ENCODE data around the gene NRG2.

NRG2 gene

GRCh38 chr5:139942243-139942642 lies 100.9 kb downstream of the NRG2 start:
- Histone ChIP-seq H3K36me3 (ENCODE audit: control insufficient read depth, low read length) (no peaks in the 10 kb centered on the region), H3K79me2 (ENCODE audit: control insufficient read depth, low read length) (no peaks in the 10 kb centered on the region), H3K9me2 (replicated peaks; ENCODE audit: control insufficient read depth, low read length) (no peaks in the 10 kb centered on the region), H3K27me3 (ENCODE audit: control insufficient read depth, low read length) (peaks cover 26% of the 10 kb centered on the region), H3F3A (ENCODE audit: control insufficient read depth, insufficient read depth) (no peaks in the 10 kb centered on the region), H3K4me3 (ENCODE audit: low read length) (no peak overlapping the region), H3K4me2 (ENCODE audit: low read length) (no peak overlapping the region), H3K27ac (ENCODE audit: low read depth, low read length) (no peak overlapping the region), H3K4me1 (ENCODE audit: control insufficient read depth, low read length) (no peaks in the 10 kb centered on the region), H3K9me3 (ENCODE audit: control insufficient read depth, insufficient read depth, low read length) (no peaks in the 10 kb centered on the region), H4K20me1 (ENCODE audit: control insufficient read depth, insufficient read depth, low read depth, low read length) (no peaks in the 10 kb centered on the region)
- TF ChIP-seq CTCF (IDR thresholded peaks at IDR 0.05; ENCODE audit: low read depth, low read length, poor library complexity, severe bottlenecking) (no peak), EZH2phosphoT487 (IDR thresholded peaks at IDR 0.05; ENCODE audit: borderline replicate concordance, low read length) (no peak)

DNA sequence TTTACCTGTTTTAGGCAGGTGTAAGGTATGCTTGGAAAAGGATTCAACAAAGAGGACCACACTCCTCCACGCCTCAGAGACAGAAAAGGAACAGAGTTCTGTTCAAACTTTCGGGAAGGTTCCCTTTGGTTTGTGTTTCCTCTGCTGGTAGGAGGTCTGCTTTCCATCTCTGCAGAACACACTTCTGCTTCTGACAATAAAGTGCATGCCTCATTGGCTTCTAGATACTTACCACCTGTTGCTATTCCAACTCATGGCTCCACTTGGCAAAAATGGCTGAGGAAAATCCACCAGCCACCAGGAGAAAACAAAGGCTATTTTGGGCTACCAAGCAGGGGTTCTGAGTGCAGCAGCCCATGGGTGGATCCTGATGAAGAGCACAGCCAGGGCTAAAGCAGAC lies 112.7 kb downstream of the NRG2 start:
- H4K20me1 ChIP-seq (ENCODE audit: control insufficient read depth, insufficient read depth, low read depth, low read length), result no peaks in the 10 kb centered on the region
- no peaks in the 10 kb centered on the region; the same call in 1 of the 2 replicates for H3K9me3 ChIP-seq (ENCODE audit: control insufficient read depth, insufficient read depth, low read length)
- H3K36me3 ChIP-seq (ENCODE audit: control insufficient read depth, low read length), result no peaks in the 10 kb centered on the region
- H3K79me2 ChIP-seq (ENCODE audit: control insufficient read depth, low read length), result no peaks in the 10 kb centered on the region
- no peak overlapping the region for H3K4me2 ChIP-seq (ENCODE audit: low read length)
- H3K27ac ChIP-seq (ENCODE audit: low read depth, low read length), result no peak overlapping the region
- no peak for TF ChIP-seq CTCF (IDR thresholded peaks at IDR 0.05; ENCODE audit: low read depth, low read length, poor library complexity, severe bottlenecking)
- TF ChIP-seq EZH2phosphoT487 (IDR thresholded peaks at IDR 0.05; ENCODE audit: borderline replicate concordance, low read length), result no peak
- H3K9me2 ChIP-seq (replicated peaks; ENCODE audit: control insufficient read depth, low read length), result no peaks in the 10 kb centered on the region
- H3K4me1 ChIP-seq (ENCODE audit: control insufficient read depth, low read length), result no peaks in the 10 kb centered on the region
- no peak overlapping the region for H3K4me3 ChIP-seq (ENCODE audit: low read length)
- H3F3A ChIP-seq (ENCODE audit: control insufficient read depth, insufficient read depth), result no peaks in the 10 kb centered on the region
- H3K27me3 ChIP-seq (ENCODE audit: control insufficient read depth, low read length), result peaks cover 28% of the 10 kb centered on the region

GRCh38 chr5:139926797-139927503 lies 116.1 kb downstream of the NRG2 start:
- TF ChIP-seq CTCF (IDR thresholded peaks at IDR 0.05; ENCODE audit: low read depth, low read length, poor library complexity, severe bottlenecking) (no peak), EZH2phosphoT487 (IDR thresholded peaks at IDR 0.05; ENCODE audit: borderline replicate concordance, low read length) (no peak)
- no peaks in the 10 kb centered on the region for H3K4me1 ChIP-seq (ENCODE audit: control insufficient read depth, low read length)
- no peak overlapping the region for H3K4me3 ChIP-seq (ENCODE audit: low read length)
- H3K9me3 ChIP-seq (ENCODE audit: control insufficient read depth, insufficient read depth, low read length), result no peaks in the 10 kb centered on the region; the same call in 1 of the 2 replicates
- H3K27ac ChIP-seq (ENCODE audit: low read depth, low read length), result no peak overlapping the region
- H3F3A ChIP-seq (ENCODE audit: control insufficient read depth, insufficient read depth), result no peaks in the 10 kb centered on the region
- H3K36me3 ChIP-seq (ENCODE audit: control insufficient read depth, low read length), result no peaks in the 10 kb centered on the region
- H3K9me2 ChIP-seq (replicated peaks; ENCODE audit: control insufficient read depth, low read length), result no peaks in the 10 kb centered on the region
- H3K27me3 ChIP-seq (ENCODE audit: control insufficient read depth, low read length), result peaks cover 43% of the 10 kb centered on the region
- H4K20me1 ChIP-seq (ENCODE audit: control insufficient read depth, insufficient read depth, low read depth, low read length), result no peaks in the 10 kb centered on the region
- H3K4me2 ChIP-seq (ENCODE audit: low read length), result no peak overlapping the region
- no peaks in the 10 kb centered on the region for H3K79me2 ChIP-seq (ENCODE audit: control insufficient read depth, low read length)
